ENCODE results near the gene CENPI. TPM values are rescaled to one million over a fixed set of nuclear protein-coding genes. Genes with fewer than 3 reads are reported as not detected.

Gene CENPI
- total RNA-seq, 2 experiments from 2014 or later: 21.1 to 22.3 TPM

GRCh38 chrX:101080326-101081124 is 17.5 kb upstream of the CENPI start:
- Mint-ChIP-seq H3K9me3 (no peaks in the 10 kb centered on the region), H3K27ac (no peak overlapping the region), H3K27me3 (peaks cover 14% of the 10 kb centered on the region), H3K36me3 (no peaks in the 10 kb centered on the region), H3K4me1 (ENCODE audit: low read depth) (peaks cover 5% of the 10 kb centered on the region), H3K4me3 (no peak overlapping the region)
- intact Hi-C loops (cut with micrococcal nuclease): no loop called here
- no peak for DNase-seq
- CTCF ChIA-PET: no interaction called here
- POLR2A ChIA-PET: no interaction called here

DNA sequence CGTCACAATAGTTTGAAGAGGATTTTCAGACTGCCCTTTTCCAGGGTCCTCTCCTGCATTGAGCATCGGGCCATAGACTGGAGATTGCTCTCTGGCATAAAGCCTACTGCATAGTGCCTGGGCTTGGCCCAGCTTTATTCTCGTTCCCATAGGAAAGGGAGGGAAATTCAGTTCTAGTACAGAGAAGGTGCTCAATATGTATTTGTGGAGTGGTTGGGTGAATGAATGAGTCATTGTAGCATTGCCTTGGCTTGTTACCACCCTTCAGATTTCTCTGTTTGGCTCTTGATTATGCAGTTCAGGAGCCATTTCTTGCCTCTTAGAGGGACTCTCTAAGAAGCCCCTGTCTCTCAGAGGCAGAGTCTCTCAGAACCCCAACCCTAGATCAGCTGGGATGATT is 16.8 kb upstream of the CENPI start:
- no peak overlapping the region for H3K4me3 Mint-ChIP-seq
- H3K4me1 Mint-ChIP-seq (ENCODE audit: low read depth): peaks cover 5% of the 10 kb centered on the region
- intact Hi-C loops (cut with micrococcal nuclease): no loop called here
- POLR2A ChIA-PET: no interaction called here
- H3K27ac Mint-ChIP-seq: no peak overlapping the region
- peaks cover 14% of the 10 kb centered on the region for H3K27me3 Mint-ChIP-seq
- no peaks in the 10 kb centered on the region for H3K36me3 Mint-ChIP-seq
- H3K9me3 Mint-ChIP-seq: no peaks in the 10 kb centered on the region
- CTCF ChIA-PET: no interaction called here
- no peak for DNase-seq

DNA sequence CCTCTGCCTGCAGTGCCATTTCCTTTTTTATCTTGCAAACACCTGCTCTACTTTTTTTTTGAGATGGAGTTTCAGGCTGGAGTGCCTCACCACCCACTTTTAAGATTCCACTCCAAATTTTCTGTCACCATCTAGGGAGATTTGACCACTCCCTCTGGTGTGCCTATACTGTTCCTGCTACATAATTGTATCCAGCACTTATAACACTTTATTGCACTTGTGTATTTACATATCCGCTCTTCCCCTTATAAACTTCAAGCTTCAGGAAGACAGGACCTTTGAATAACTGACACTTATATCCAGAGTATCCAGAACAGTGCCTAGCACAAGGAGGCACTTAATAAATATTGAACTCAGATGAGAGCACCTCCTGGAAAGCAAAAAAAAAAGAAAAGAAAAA is 6.2 kb upstream of the CENPI start:
- Mint-ChIP-seq H3K4me1 (ENCODE audit: low read depth) (peaks cover 3% of the 10 kb centered on the region), H3K4me3 (no peak overlapping the region), H3K27ac (no peak overlapping the region), H3K36me3 (no peaks in the 10 kb centered on the region), H3K27me3 (no peaks in the 10 kb centered on the region), H3K9me3 (no peaks in the 10 kb centered on the region)
- ChIA-PET CTCF (no interaction called here), POLR2A (no interaction called here)
- intact Hi-C loops (cut with micrococcal nuclease): no loop called here
- DNase-seq: no peak

- no peaks in the 10 kb centered on the region for H3K27me3 Mint-ChIP-seq
- POLR2A ChIA-PET: no interaction called here
- H3K36me3 Mint-ChIP-seq: peaks cover 21% of the 10 kb centered on the region
- DNase-seq: no peak
- no peak overlapping the region for H3K27ac Mint-ChIP-seq
- H3K4me1 Mint-ChIP-seq (ENCODE audit: low read depth): no peaks in the 10 kb centered on the region
- CTCF ChIA-PET: no interaction called here
- no peaks in the 10 kb centered on the region for H3K9me3 Mint-ChIP-seq
- intact Hi-C loops (cut with micrococcal nuclease): no loop called here
- no peak overlapping the region for H3K4me3 Mint-ChIP-seq
These were observed 10.3 kb downstream of the CENPI start for GRCh38 chrX:101108284-101108683.

DNA sequence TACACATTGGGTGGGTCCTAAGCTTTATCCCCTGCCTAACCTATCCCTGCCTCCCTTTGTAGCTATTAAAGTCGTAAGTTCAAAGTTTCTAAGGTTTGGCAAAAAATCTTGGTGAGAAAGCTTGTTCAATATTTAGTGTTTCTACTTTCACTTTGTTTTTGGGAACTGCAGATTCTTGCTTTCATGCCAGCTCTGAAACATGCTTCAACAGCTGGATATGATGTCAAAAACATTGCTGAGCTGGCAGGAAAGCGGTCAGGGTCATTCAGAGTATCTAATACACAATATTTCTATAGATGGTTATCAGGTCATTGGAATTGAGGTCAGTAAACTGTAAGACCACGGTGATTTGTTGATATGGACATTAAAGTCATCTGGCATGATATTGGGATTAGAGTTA is 19.7 kb downstream of the CENPI start:
- H3K9me3 Mint-ChIP-seq: no peaks in the 10 kb centered on the region
- no peak overlapping the region for H3K4me3 Mint-ChIP-seq
- H3K27me3 Mint-ChIP-seq: no peaks in the 10 kb centered on the region
- no peaks in the 10 kb centered on the region for H3K4me1 Mint-ChIP-seq (ENCODE audit: low read depth)
- intact Hi-C loops (cut with micrococcal nuclease): no loop called here
- CTCF ChIA-PET: interaction anchor here (0.7 kb wide), 1 partner anchor 89 kb away, joined by 3 read pairs; no protein-coding TSS in a partner anchor
- H3K36me3 Mint-ChIP-seq: peaks cover 20% of the 10 kb centered on the region
- H3K27ac Mint-ChIP-seq: no peak overlapping the region
- POLR2A ChIA-PET: no interaction called here
- no peak for DNase-seq

DNA sequence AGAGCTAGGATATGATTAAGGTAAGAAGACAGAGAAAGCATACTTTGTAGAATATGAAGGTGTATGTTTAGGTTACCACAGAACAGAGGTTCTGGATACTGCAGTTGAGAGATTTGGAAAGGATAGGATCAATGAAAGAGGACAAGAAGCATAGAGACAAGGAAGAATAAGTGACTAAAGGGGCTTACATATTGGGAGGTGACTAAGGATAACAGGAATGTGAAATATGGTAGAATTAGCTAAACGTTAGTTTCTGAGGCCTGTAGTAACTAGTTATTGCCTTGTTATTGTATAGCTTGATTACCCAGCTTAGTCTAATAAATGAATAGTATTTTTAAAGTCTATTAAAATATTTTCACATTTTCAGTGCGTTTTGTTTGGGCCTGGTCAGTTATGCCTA is 38.2 kb downstream of the CENPI start:
- ChIA-PET POLR2A (no interaction called here), CTCF (no interaction called here)
- H3K9me3 Mint-ChIP-seq: no peaks in the 10 kb centered on the region
- no peak overlapping the region for H3K4me3 Mint-ChIP-seq
- no peak overlapping the region for H3K27ac Mint-ChIP-seq
- DNase-seq: no peak
- intact Hi-C loops (cut with micrococcal nuclease): no loop called here
- no peaks in the 10 kb centered on the region for H3K4me1 Mint-ChIP-seq (ENCODE audit: low read depth)
- H3K36me3 Mint-ChIP-seq: peaks cover 33% of the 10 kb centered on the region
- H3K27me3 Mint-ChIP-seq: no peaks in the 10 kb centered on the region

Other genes with a start within 250 kb of the CENPI start
- gene NOX1, start 223.8 kb upstream of the CENPI start, total RNA-seq: not detected
- gene XKRX, start 169.3 kb upstream of the CENPI start, total RNA-seq: under 1 TPM; 0.45 to 0.48 TPM
- not detected for gene ARL13A, start 128.5 kb upstream of the CENPI start, total RNA-seq
- 10 to 100 TPM; 19.6 to 21.2 TPM for gene TRMT2B, start 46.1 kb upstream of the CENPI start, total RNA-seq
- gene TMEM35A, start 19.3 kb upstream of the CENPI start, total RNA-seq: not detected
- gene DRP2, start 121.6 kb downstream of the CENPI start, total RNA-seq: under 1 TPM; 0.58 to 0.69 TPM
- gene TAF7L, start 193.1 kb downstream of the CENPI start, total RNA-seq: not detected

All from activated CD4-positive, alpha-beta memory T cell treated with anti-CD3 and anti-CD28 coated beads for 36 hours (primary cell).